GM23338 (cell line): ENCODE measurements around the gene SYT17. TPM values are rescaled to one million over a fixed set of nuclear protein-coding genes. Genes with fewer than 3 reads are reported as not detected.

Source experiments
- ATAC-seq: fragments of 200-7000 bp; cut with Tn5 transposase; 3 replicates; pipeline ENCODE4 v1.9.1; 2020
- DNase-seq: peaks from one replicate; pipeline ENCODE4 v3.0.0-alpha.2; 2015; ENCODE audit warnings: low spot score
- H2AFZ ChIP-seq: fragments of 200-600 bp; sonication (generic); 2 replicates; pipeline ENCODE4 v1.8.0; 2016; ENCODE audit warnings: antibody characterized with exemption, mild to moderate bottlenecking, moderate library complexity
- H3F3A ChIP-seq: fragments of 200-600 bp; sonication (generic); replicated peaks from 2 replicates; pipeline ENCODE4 v1.8.0; 2017; ENCODE audit warnings: antibody characterized with exemption, mixed run types, low read depth
- H3K27ac ChIP-seq: fragments of 200-600 bp; sonication (generic); 2 replicates; pipeline ENCODE4 v1.6.1; 2016; ENCODE audit warnings: low read depth
- H3K27me3 ChIP-seq: fragments of 200-600 bp; sonication (generic); 2 replicates; pipeline ENCODE4 v1.8.0; 2016; ENCODE audit warnings: mild to moderate bottlenecking, mixed run types, moderate library complexity; ENCODE audit not compliant: insufficient read depth
- H3K36me3 ChIP-seq: fragments of 200-600 bp; sonication (generic); 2 replicates; pipeline ENCODE4 v1.8.0; 2016; ENCODE audit warnings: mild to moderate bottlenecking; ENCODE audit not compliant: insufficient read depth
- H3K4me1 ChIP-seq: fragments of 200-600 bp; sonication (generic); 2 replicates; pipeline ENCODE4 v1.8.0; 2016; ENCODE audit warnings: mild to moderate bottlenecking, moderate library complexity; ENCODE audit not compliant: insufficient read depth
- H3K4me2 ChIP-seq: fragments of 200-600 bp; sonication (generic); 2 replicates; pipeline ENCODE4 v1.7.1; 2017; ENCODE audit warnings: mixed run types
- H3K4me3 ChIP-seq: fragments of 200-600 bp; sonication (generic); 2 replicates; pipeline ENCODE4 v1.6.1; 2016; ENCODE audit warnings: mixed run types
- H3K79me2 ChIP-seq: fragments of 200-600 bp; sonication (generic); replicated peaks from 2 replicates; pipeline ENCODE4 v1.8.0; 2017; ENCODE audit warnings: mild to moderate bottlenecking; ENCODE audit not compliant: insufficient read depth
- H3K9me2 ChIP-seq: fragments of 200-600 bp; sonication (generic); 2 replicates; pipeline ENCODE4 v1.8.0; 2017; ENCODE audit not compliant: insufficient read depth
- H4K20me1 ChIP-seq: fragments of 200-600 bp; sonication (generic); replicated peaks from 2 replicates; pipeline ENCODE4 v1.8.0; 2017; ENCODE audit warnings: mild to moderate bottlenecking; ENCODE audit not compliant: insufficient read depth
- H3K27ac Mint-ChIP-seq: 2 replicates; pipeline ENCODE4 v1.8.0; 2020; ENCODE audit warnings: inconsistent platforms, mild to moderate bottlenecking, moderate library complexity, mixed read lengths
- H3K27me3 Mint-ChIP-seq: 3 replicates; pipeline ENCODE4 v1.8.0; 2022; ENCODE audit warnings: low read depth, mild to moderate bottlenecking, moderate library complexity, mixed read lengths, inconsistent platforms; ENCODE audit not compliant: insufficient read depth, poor library complexity
- H3K36me3 Mint-ChIP-seq: 3 replicates; pipeline ENCODE4 v1.8.0; 2021; ENCODE audit warnings: low read depth, mild to moderate bottlenecking, inconsistent platforms, moderate library complexity, mixed read lengths
- H3K4me1 Mint-ChIP-seq: 3 replicates; pipeline ENCODE4 v1.8.0; 2020; ENCODE audit warnings: mild to moderate bottlenecking, inconsistent platforms, mixed read lengths
- H3K4me3 Mint-ChIP-seq: 3 replicates; pipeline ENCODE4 v1.8.0; 2021; ENCODE audit warnings: moderate library complexity, mild to moderate bottlenecking, inconsistent platforms, mixed read lengths
- H3K9me3 Mint-ChIP-seq: 3 replicates; pipeline ENCODE4 v1.8.0; 2020; ENCODE audit warnings: moderate library complexity, mild to moderate bottlenecking, inconsistent platforms, mixed read lengths
- CREB1 ChIP-seq: fragments of 250-450 bp; sonication (Bioruptor Pico); IDR thresholded peaks from 2 replicates; pipeline ENCODE4 v1.5.0; 2020; ENCODE audit warnings: low read depth, mild to moderate bottlenecking, moderate library complexity
- EZH2 ChIP-seq: fragments of 200-600 bp; sonication (generic); IDR thresholded peaks from one replicate; pipeline ENCODE4 v1.8.0; 2017; ENCODE audit warnings: antibody characterized with exemption, mild to moderate bottlenecking, low read depth; ENCODE audit not compliant: unreplicated experiment
- EZH2phosphoT487 ChIP-seq: fragments of 200-600 bp; sonication (generic); IDR thresholded peaks from one replicate; pipeline ENCODE4 v1.8.1; 2018; ENCODE audit warnings: antibody characterized with exemption; ENCODE audit not compliant: unreplicated experiment
- JUNB ChIP-seq: IDR thresholded peaks from one replicate; pipeline ENCODE4 v1.6.1; 2016; ENCODE audit warnings: antibody characterized with exemption; ENCODE audit not compliant: unreplicated experiment
- NANOG ChIP-seq: IDR thresholded peaks from 2 replicates; pipeline ENCODE4 v1.6.1; 2016; ENCODE audit warnings: antibody characterized with exemption, borderline replicate concordance
- POLR2AphosphoS5 ChIP-seq: IDR thresholded peaks from 2 replicates; pipeline ENCODE4 v1.6.1; 2016; ENCODE audit warnings: antibody characterized with exemption, low read depth
- REST ChIP-seq: IDR thresholded peaks from one replicate; pipeline ENCODE4 v1.6.1; 2018; ENCODE audit warnings: antibody characterized with exemption; ENCODE audit not compliant: unreplicated experiment
- STAT1 ChIP-seq: IDR thresholded peaks from one replicate; pipeline ENCODE4 v1.6.1; 2016; ENCODE audit warnings: antibody characterized with exemption; ENCODE audit not compliant: unreplicated experiment
- ZNF114 ChIP-seq: fragments of 250-450 bp; sonication (Bioruptor Pico); IDR thresholded peaks from 2 replicates; pipeline ENCODE4 v1.5.0; 2020; ENCODE audit warnings: mild to moderate bottlenecking, moderate library complexity
- ZNF331 ChIP-seq: fragments of 250-450 bp; sonication (Bioruptor Pico); IDR thresholded peaks from 2 replicates; pipeline ENCODE4 v1.5.0; 2020; ENCODE audit warnings: low read depth, mild to moderate bottlenecking, moderate library complexity
- polyA plus RNA-seq: library from polyadenylated mRNA; unstranded; fragments of >200 nt; fragmentation: Nextera tagmentation; extraction: Ambion mirVana; gene quantifications from 2 replicates; pipeline ENCODE4 v1.2.1, GENCODE V29; 2016
- total RNA-seq: library from RNA; depleted of rRNA; stranded (reverse); fragments of >200 nt; shearing (Covaris generic); gene quantifications from 2 replicates; pipeline ENCODE4 v1.2.3, GENCODE V29; 2014
- TF ChIP-seq, protein P1 (sequence below), 2 experiments: fragments of 200-600 bp in 1 of 2; sonication (generic) in 1 of 2; conservative IDR thresholded peaks; 2 replicates each; pipeline versions ENCODE4 v1.5.1 to v1.6.1; 2016 to 2017; ENCODE audit warnings: antibody characterized with exemption in 2 of 2, low read depth in 2 of 2, mild to moderate bottlenecking in 2 of 2, moderate library complexity in 1 of 2
- TF ChIP-seq, protein P2 (sequence below): fragments of 250-450 bp; sonication (Bioruptor Pico); IDR thresholded peaks from 2 replicates; pipeline ENCODE4 v1.5.0; 2020; ENCODE audit warnings: mild to moderate bottlenecking, moderate library complexity
- TF ChIP-seq, protein P3 (sequence below): IDR thresholded peaks from 2 replicates; pipeline ENCODE4 v1.6.1; 2016; ENCODE audit warnings: antibody characterized with exemption

SYT17 gene
- total and polyA plus RNA-seq, 2 experiments from 2014 or later = 5.3 to 9.5 TPM

DNA sequence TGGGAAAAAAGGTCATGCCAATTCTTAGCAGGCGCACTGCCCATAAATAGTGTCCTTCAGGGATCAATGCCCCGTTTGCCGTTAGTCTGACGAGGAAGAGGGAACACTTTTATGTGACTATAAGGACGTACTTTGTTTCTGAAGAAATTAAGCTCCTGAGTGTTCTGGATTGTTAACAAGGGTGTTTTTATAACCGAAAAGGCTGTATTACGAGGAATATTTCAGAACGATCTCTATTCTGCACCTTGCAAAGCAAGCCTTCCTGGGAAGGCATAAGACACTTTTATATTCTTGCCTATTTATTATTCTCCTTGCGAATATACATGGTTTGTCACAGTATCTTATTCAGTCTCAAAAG is 24.5 kb upstream of the SYT17 start:
- H3K4me3 ChIP-seq = no peak overlapping the region
- H3K27me3 ChIP-seq = no peaks in the 10 kb centered on the region
- H3K27me3 Mint-ChIP-seq = peaks cover 2% of the 10 kb centered on the region
- no peaks in the 10 kb centered on the region for H3F3A ChIP-seq
- no peaks in the 10 kb centered on the region for H3K79me2 ChIP-seq
- no peak overlapping the region for H3K4me3 Mint-ChIP-seq
- H4K20me1 ChIP-seq = no peaks in the 10 kb centered on the region
- H3K4me1 ChIP-seq = 0 out of 2 replicates have a peak, but pooled peaks cover 3% of the 10 kb centered on the region
- H3K9me2 ChIP-seq = no peaks in the 10 kb centered on the region
- DNase-seq (no peak), ATAC-seq (no peak)
- H3K4me1 Mint-ChIP-seq = peaks cover 2% of the 10 kb centered on the region; the same call in 2 of the 3 replicates
- TF ChIP-seq EZH2 (no peak), REST (no peak), JUNB (no peak), ZNF114 (CRISPR knock-in tag) (no peak), POLR2AphosphoS5 (no peak), STAT1 (no peak), NANOG (no peak), EZH2phosphoT487 (no peak), CREB1 (CRISPR knock-in tag) (no peak), ZNF331 (CRISPR knock-in tag) (no peak)
- TF ChIP-seq, protein P1, sequence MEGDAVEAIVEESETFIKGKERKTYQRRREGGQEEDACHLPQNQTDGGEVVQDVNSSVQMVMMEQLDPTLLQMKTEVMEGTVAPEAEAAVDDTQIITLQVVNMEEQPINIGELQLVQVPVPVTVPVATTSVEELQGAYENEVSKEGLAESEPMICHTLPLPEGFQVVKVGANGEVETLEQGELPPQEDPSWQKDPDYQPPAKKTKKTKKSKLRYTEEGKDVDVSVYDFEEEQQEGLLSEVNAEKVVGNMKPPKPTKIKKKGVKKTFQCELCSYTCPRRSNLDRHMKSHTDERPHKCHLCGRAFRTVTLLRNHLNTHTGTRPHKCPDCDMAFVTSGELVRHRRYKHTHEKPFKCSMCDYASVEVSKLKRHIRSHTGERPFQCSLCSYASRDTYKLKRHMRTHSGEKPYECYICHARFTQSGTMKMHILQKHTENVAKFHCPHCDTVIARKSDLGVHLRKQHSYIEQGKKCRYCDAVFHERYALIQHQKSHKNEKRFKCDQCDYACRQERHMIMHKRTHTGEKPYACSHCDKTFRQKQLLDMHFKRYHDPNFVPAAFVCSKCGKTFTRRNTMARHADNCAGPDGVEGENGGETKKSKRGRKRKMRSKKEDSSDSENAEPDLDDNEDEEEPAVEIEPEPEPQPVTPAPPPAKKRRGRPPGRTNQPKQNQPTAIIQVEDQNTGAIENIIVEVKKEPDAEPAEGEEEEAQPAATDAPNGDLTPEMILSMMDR (conservative IDR thresholded peaks at IDR 0.05; ENCODE audit: low read depth in 2 of 2) = no peak
- TF ChIP-seq, protein P2, sequence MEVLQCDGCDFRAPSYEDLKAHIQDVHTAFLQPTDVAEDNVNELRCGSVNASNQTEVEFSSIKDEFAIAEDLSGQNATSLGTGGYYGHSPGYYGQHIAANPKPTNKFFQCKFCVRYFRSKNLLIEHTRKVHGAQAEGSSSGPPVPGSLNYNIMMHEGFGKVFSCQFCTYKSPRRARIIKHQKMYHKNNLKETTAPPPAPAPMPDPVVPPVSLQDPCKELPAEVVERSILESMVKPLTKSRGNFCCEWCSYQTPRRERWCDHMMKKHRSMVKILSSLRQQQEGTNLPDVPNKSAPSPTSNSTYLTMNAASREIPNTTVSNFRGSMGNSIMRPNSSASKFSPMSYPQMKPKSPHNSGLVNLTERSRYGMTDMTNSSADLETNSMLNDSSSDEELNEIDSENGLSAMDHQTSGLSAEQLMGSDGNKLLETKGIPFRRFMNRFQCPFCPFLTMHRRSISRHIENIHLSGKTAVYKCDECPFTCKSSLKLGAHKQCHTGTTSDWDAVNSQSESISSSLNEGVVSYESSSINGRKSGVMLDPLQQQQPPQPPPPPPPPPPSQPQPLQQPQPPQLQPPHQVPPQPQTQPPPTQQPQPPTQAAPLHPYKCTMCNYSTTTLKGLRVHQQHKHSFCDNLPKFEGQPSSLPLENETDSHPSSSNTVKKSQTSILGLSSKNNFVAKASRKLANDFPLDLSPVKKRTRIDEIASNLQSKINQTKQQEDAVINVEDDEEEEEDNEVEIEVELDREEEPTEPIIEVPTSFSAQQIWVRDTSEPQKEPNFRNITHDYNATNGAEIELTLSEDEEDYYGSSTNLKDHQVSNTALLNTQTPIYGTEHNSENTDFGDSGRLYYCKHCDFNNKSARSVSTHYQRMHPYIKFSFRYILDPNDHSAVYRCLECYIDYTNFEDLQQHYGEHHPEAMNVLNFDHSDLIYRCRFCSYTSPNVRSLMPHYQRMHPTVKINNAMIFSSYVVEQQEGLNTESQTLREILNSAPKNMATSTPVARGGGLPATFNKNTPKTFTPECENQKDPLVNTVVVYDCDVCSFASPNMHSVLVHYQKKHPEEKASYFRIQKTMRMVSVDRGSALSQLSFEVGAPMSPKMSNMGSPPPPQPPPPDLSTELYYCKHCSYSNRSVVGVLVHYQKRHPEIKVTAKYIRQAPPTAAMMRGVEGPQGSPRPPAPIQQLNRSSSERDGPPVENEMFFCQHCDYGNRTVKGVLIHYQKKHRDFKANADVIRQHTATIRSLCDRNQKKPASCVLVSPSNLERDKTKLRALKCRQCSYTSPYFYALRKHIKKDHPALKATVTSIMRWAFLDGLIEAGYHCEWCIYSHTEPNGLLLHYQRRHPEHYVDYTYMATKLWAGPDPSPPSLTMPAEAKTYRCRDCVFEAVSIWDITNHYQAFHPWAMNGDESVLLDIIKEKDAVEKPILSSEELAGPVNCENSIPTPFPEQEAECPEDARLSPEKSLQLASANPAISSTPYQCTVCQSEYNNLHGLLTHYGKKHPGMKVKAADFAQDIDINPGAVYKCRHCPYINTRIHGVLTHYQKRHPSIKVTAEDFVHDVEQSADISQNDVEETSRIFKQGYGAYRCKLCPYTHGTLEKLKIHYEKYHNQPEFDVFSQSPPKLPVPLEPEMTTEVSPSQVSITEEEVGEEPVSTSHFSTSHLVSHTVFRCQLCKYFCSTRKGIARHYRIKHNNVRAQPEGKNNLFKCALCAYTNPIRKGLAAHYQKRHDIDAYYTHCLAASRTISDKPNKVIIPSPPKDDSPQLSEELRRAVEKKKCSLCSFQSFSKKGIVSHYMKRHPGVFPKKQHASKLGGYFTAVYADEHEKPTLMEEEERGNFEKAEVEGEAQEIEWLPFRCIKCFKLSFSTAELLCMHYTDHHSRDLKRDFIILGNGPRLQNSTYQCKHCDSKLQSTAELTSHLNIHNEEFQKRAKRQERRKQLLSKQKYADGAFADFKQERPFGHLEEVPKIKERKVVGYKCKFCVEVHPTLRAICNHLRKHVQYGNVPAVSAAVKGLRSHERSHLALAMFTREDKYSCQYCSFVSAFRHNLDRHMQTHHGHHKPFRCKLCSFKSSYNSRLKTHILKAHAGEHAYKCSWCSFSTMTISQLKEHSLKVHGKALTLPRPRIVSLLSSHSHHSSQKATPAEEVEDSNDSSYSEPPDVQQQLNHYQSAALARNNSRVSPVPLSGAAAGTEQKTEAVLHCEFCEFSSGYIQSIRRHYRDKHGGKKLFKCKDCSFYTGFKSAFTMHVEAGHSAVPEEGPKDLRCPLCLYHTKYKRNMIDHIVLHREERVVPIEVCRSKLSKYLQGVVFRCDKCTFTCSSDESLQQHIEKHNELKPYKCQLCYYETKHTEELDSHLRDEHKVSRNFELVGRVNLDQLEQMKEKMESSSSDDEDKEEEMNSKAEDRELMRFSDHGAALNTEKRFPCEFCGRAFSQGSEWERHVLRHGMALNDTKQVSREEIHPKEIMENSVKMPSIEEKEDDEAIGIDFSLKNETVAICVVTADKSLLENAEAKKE (CRISPR knock-in tag) = no peak
- TF ChIP-seq, protein P3, sequence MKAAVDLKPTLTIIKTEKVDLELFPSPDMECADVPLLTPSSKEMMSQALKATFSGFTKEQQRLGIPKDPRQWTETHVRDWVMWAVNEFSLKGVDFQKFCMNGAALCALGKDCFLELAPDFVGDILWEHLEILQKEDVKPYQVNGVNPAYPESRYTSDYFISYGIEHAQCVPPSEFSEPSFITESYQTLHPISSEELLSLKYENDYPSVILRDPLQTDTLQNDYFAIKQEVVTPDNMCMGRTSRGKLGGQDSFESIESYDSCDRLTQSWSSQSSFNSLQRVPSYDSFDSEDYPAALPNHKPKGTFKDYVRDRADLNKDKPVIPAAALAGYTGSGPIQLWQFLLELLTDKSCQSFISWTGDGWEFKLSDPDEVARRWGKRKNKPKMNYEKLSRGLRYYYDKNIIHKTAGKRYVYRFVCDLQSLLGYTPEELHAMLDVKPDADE = no peak
- peaks cover 10% of the 10 kb centered on the region; the same call in 2 of the 3 replicates for H3K9me3 Mint-ChIP-seq
- H3K27ac ChIP-seq = no peak overlapping the region
- H3K36me3 ChIP-seq = no peaks in the 10 kb centered on the region
- no peaks in the 10 kb centered on the region for H3K36me3 Mint-ChIP-seq
- no peak overlapping the region for H2AFZ ChIP-seq
- H3K27ac Mint-ChIP-seq = no peak overlapping the region
- no peak overlapping the region for H3K4me2 ChIP-seq
